ENCODE data around the gene DLG2. TPM values are rescaled to one million over a fixed set of nuclear protein-coding genes. Genes with fewer than 3 reads are reported as not detected.

The DLG2 gene
- total RNA-seq, 4 donors from 2014 or later: 37.9 to 71.5 (median 44.9) TPM

DNA sequence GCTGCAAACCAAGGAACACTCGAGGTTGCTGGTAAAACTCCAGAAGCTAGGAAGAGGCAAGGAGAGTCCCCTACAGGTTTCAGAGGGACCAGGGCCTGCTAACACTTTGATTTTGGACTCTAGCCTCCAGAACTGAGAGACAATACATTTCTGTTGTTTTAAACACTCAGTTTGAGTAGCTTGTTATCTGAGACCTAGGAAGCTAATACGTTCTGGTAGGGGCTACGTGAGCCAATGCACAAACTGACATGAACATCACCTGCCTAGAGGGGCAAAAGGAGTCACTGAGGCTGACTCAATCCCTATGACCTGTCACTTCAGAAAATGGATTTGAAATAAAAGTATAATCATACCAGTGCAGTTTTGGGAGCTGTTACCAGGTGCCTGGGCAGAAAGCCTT, 1775.1 kb downstream of the DLG2 start:
- WGBS: 91% methylated on average over 3 of the region's 3 CpGs
- TF ChIP-seq, protein P1, sequence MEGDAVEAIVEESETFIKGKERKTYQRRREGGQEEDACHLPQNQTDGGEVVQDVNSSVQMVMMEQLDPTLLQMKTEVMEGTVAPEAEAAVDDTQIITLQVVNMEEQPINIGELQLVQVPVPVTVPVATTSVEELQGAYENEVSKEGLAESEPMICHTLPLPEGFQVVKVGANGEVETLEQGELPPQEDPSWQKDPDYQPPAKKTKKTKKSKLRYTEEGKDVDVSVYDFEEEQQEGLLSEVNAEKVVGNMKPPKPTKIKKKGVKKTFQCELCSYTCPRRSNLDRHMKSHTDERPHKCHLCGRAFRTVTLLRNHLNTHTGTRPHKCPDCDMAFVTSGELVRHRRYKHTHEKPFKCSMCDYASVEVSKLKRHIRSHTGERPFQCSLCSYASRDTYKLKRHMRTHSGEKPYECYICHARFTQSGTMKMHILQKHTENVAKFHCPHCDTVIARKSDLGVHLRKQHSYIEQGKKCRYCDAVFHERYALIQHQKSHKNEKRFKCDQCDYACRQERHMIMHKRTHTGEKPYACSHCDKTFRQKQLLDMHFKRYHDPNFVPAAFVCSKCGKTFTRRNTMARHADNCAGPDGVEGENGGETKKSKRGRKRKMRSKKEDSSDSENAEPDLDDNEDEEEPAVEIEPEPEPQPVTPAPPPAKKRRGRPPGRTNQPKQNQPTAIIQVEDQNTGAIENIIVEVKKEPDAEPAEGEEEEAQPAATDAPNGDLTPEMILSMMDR (IDR thresholded peaks at IDR 0.05): no peak
- TF ChIP-seq POLR2AphosphoS5 (IDR thresholded peaks at IDR 0.05): no peak
- TF ChIP-seq EP300 (IDR thresholded peaks at IDR 0.05): no peak
- no peak for TF ChIP-seq POLR2A (IDR thresholded peaks at IDR 0.05)
- Histone ChIP-seq H3K27ac (no peak overlapping the region), H3K4me1 (no peaks in the 10 kb centered on the region), H3K36me3 (no peaks in the 10 kb centered on the region), H3K27me3 (no peaks in the 10 kb centered on the region), H3K4me3 (no peak overlapping the region), H3K9me3 (no peaks in the 10 kb centered on the region)
- no peak for DNase-seq (ENCODE audit: low spot score in 2 of 2)

DNA sequence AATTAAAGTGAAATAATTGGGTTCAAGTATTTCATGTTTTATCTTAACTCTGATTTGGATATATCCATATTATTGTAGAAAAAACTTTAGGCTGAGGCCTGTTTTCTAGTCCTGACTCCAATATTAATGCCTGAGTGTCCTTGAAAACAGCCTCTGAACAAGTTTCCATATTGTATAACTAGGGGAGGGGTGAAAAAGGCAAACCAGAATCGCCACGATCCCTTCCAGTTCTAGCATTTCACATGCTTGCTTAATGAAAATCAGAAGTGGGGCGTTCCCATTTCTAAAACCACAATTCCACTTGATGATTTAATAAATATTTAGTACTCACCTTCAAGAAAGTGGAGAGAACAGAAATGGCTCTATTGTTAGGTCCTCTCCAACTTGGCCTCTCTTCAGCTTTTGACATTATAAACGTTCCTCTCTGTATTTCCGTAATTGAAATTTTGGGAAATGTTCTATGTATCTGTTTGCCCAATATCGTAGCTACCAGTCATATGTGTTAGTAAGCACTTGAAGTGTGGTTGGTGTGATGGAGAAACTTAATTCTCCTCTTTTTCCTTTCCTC, 1779.6 kb downstream of the DLG2 start:
- DNase-seq (ENCODE audit: low spot score in 2 of 2): no peak
- TF ChIP-seq EP300 (IDR thresholded peaks at IDR 0.05): no peak
- no peak for TF ChIP-seq POLR2AphosphoS5 (IDR thresholded peaks at IDR 0.05)
- TF ChIP-seq, protein P1 (IDR thresholded peaks at IDR 0.05): no peak
- TF ChIP-seq POLR2A (IDR thresholded peaks at IDR 0.05): no peak
- Histone ChIP-seq H3K27me3 (no peaks in the 10 kb centered on the region), H3K27ac (no peak overlapping the region), H3K9me3 (no peaks in the 10 kb centered on the region), H3K4me3 (no peak overlapping the region), H3K36me3 (no peaks in the 10 kb centered on the region), H3K4me1 (no peaks in the 10 kb centered on the region)
- WGBS: 73% methylated on average over 6 of the region's 6 CpGs

DNA sequence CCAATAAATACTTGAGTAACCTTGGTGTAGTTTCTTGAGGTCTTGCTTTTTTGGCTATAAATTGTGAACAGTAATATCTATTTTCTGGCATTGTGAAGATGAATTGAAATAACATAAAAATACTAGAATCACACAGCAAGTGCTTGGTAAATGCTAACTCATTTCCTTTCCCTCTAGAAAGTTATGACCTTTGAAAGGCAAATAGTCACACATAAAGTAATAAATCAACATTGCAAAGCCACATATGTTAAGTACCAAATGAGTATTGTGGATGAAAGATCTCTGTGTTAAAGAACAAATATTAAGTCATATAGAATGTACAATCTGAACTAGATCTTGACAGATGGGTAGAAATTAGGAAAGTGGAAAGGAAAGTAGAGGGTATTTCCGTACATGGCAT, 1781.3 kb downstream of the DLG2 start:
- Histone ChIP-seq H3K27me3 (no peaks in the 10 kb centered on the region), H3K9me3 (no peaks in the 10 kb centered on the region), H3K4me3 (no peak overlapping the region), H3K4me1 (no peaks in the 10 kb centered on the region), H3K36me3 (no peaks in the 10 kb centered on the region), H3K27ac (no peak overlapping the region)
- WGBS: 85% methylated on average over 1 of the region's 1 CpG
- no peak for DNase-seq (ENCODE audit: low spot score in 2 of 2)
- no peak for TF ChIP-seq POLR2A (IDR thresholded peaks at IDR 0.05)
- TF ChIP-seq, protein P1 (IDR thresholded peaks at IDR 0.05): no peak

DNA sequence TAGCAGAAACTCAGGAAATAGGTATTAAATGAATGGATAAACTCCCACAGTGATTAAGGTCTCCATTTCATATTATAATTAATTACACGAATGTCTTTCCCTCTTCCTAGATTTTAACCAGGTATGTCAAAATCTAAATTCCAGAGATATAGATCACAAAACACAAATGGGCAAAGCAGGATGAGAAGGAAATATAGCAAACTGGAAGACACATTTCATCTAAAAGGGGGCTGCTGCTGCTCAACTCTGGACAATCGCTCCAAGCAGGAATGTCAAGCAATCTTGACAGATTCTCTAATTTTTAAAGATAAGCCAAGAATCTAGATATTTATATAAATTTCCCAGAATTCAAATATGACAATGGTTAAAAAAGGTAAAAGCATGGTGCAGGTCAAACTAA, 1786.8 kb downstream of the DLG2 start:
- Histone ChIP-seq H3K36me3 (no peaks in the 10 kb centered on the region), H3K27ac (no peak overlapping the region), H3K4me1 (no peaks in the 10 kb centered on the region), H3K9me3 (no peaks in the 10 kb centered on the region), H3K27me3 (no peaks in the 10 kb centered on the region), H3K4me3 (no peak overlapping the region)
- no peak for DNase-seq (ENCODE audit: low spot score in 2 of 2)
- TF ChIP-seq POLR2A (IDR thresholded peaks at IDR 0.05) (no peak), EP300 (IDR thresholded peaks at IDR 0.05) (no peak)
- WGBS: 84% methylated on average over 2 of the region's 2 CpGs

DNA sequence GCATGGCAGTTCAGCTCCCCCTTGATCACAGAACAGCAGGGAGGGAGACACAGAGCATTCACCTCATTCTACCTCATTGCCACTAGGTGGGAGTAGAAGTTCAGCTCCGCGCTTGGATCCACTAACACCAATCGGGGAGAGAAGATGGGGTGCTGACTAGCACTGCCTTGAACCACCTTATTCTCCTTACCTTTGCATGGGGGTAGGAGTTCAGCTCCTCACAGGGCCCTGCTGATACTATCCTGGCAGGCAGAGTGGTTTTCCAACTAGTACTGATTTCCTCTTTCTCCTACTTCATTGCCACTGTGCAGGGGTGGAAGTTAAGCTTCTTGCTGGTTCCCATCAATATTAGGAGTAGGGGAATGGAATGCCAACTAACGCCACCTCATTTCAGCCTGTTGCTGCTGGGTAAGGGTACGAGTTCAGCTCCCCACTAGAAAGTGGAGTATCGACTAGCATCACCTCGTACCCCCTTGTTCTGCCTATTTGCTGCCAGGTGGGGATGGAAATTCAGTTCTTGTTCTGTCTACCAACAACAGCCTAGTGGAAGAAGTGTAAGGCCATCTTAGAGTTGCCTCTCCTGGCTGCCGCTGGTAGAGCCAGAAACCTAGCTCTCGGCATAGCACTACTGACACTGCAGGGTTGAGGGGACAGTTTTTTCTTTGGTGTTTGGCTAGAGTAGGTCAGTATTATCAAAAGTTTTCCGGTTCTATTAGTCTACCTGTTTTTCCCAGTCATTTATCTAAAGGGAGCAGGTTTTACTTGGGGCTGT, 1790.1 kb downstream of the DLG2 start:
- H3K27me3 ChIP-seq: no peaks in the 10 kb centered on the region
- H3K27ac ChIP-seq: no peak overlapping the region
- 67% methylated on average over 8 of the region's 10 CpGs for WGBS

More for the DNA sequence above, 1790.1 kb downstream of the DLG2 start:
- no peak for DNase-seq (ENCODE audit: low spot score in 2 of 2)
- no peak overlapping the region for H3K4me3 ChIP-seq
- no peak for TF ChIP-seq EP300 (IDR thresholded peaks at IDR 0.05)
- TF ChIP-seq, protein P1 (IDR thresholded peaks at IDR 0.05): peak; percentile 10 to 46
- H3K9me3 ChIP-seq: no peaks in the 10 kb centered on the region
- H3K36me3 ChIP-seq: no peaks in the 10 kb centered on the region
- no peaks in the 10 kb centered on the region for H3K4me1 ChIP-seq

Measured in suprapubic skin (tissue), 4 donors.